D721Med (cell line): Measurements from ENCODE around the gene COX8A.

Source experiments
- DNase-seq: peaks from one replicate; pipeline ENCODE4 v3.0.0; 2011; ENCODE audit warnings: low spot score; ENCODE audit not compliant: insufficient read length
- FAIRE-seq: peaks from 2 replicates; lab custom pipeline; 2011; peaks lifted over from hg19 to GRCh38; lab: Jason Lieb, UNC
- TF ChIP-seq, protein P1 (sequence below): IDR thresholded peaks from 2 replicates; pipeline ENCODE4 v1.5.1; 2012; ENCODE audit warnings: mild to moderate bottlenecking, control low read depth; ENCODE audit not compliant: insufficient read depth; ENCODE audit errors: missing control alignments

COX8A gene

DNA sequence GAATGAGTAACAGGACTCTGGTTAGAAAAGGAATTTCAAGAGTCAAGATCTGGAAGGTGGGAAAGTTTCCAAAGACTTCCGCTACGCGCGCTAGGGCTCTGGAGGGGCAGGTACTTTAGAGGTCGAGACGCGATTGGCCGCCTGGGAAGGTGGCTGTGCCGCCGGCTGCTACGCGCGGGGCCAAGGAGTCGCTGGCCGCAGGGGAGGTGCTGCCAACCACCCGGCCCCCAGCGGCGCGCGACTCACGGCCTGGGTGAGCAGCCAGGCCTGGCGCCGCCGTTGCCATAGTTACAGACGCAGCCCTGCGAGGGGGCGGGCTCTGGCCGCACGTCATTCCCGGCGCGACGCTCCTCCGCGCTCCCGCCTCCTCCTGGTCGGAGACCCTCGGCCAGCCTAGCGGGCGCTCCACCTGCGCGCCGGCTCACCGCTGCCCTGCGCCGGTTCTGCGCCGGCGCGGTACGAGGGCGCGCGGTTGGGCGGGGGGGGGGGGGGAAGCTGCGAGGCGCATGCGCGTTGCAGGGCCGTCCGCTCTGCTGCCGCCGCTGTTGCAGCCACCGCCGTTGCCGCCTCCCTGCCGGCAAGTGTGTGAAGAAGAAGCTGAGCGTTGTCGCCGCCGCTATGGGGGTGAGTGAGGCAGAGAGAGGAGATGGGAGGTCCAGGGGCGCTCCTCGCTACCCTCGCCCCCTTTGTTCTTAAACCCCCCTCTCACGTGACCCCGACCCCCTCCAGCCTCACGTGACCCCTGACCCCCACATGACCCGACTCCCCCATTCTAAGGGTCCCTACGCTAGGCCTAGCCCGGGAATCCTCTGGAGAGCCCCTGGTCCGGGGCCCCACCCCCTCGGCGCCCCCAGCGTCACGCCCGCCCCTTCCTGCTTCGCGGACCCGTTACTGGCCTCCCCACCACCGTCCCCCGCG, 35.7 kb upstream of the COX8A start, which contains the start of gene NAA40:
Gene NAA40 (plus strand): TSS at position 524 of the 918 bp plus-strand sequence. CDS start 95 bp downstream, at position 619.
- TF ChIP-seq, protein P1, sequence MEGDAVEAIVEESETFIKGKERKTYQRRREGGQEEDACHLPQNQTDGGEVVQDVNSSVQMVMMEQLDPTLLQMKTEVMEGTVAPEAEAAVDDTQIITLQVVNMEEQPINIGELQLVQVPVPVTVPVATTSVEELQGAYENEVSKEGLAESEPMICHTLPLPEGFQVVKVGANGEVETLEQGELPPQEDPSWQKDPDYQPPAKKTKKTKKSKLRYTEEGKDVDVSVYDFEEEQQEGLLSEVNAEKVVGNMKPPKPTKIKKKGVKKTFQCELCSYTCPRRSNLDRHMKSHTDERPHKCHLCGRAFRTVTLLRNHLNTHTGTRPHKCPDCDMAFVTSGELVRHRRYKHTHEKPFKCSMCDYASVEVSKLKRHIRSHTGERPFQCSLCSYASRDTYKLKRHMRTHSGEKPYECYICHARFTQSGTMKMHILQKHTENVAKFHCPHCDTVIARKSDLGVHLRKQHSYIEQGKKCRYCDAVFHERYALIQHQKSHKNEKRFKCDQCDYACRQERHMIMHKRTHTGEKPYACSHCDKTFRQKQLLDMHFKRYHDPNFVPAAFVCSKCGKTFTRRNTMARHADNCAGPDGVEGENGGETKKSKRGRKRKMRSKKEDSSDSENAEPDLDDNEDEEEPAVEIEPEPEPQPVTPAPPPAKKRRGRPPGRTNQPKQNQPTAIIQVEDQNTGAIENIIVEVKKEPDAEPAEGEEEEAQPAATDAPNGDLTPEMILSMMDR, result no peak
- FAIRE-seq (no peak), DNase-seq (peak; percentile 84)

DNA sequence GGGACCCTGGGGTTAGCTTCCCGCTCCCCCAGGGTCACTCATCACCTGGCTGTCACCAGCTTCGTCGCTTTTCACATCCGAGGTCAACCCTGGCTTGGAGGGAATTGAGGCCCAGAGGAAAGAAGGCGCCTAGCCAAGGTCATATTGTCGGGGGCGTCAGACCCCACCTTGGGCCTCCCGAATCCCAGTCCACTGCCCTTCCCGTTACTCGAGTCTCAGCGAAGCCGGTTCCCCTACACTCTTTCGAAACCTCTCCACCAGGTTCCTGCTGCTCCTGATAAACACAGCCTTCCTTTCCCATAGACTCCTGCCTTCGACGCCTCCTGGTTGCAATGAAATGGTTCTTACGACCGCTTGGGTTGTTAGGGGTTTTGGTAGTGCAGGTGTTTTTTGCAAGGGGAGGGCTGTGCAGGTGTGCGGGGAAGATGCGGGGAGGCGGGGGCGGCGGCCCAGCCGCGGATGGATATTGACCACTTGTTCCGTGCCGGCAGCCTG, 35.0 kb upstream of the COX8A start:
- FAIRE-seq (no peak), DNase-seq (no peak)
- TF ChIP-seq, protein P1, result no peak

DNA sequence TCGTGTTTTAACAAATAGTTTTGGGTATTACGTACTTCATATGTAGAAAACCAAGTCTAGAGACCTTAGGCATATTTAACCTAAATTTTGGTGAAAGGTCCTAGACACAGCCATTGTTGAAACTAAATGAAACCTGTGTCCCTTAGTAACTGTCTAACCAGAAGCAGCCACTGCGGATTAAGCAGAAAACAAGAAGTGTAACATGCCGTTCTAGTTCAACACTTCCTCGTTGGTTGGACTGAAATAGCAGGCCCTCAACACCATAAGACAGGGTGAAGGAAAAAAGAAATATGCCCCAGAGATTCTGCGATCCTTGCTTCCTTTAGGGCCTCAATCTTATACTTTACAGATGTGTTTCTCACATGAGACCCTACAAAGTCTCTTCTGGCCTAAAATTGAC, 33.6 kb upstream of the COX8A start:
- TF ChIP-seq, protein P1, result no peak
- FAIRE-seq (no peak), DNase-seq (no peak)

- no peak for FAIRE-seq
Observed at GRCh38 chr11:63941901-63942300, 32.5 kb upstream of the COX8A start.

DNA sequence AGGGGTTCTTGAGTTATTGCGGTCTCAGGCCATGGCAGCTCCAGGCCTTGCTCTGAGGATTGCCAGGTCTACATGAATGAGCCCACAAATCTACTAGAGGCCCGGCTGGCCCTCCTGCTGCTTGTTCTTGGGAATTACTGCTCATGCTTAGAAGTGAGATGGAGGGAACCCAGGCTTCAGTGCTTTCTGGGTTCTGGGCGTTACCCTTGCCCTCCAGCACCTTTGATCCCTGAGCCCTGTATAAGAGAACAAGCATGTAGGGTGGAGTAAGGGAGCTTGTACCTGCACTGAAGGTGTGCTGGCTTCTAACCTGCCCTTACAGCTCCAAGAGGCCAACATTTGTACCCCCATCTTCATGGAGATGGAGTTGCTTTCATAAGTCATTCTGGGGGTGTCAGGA, 31.6 kb upstream of the COX8A start:
- DNase-seq (no peak), FAIRE-seq (no peak)
- TF ChIP-seq, protein P1, result no peak

More at GRCh38 chr11:63941901-63942300, 32.5 kb upstream of the COX8A start:
- no peak for DNase-seq
- TF ChIP-seq, protein P1, result no peak

- TF ChIP-seq, protein P1, result no peak
- DNase-seq (no peak), FAIRE-seq (no peak)
Observed at GRCh38 chr11:63944987-63945386, 29.4 kb upstream of the COX8A start.
